GM12872 (cell line): Measurements from ENCODE around the gene ADK.

Experiments used
- CTCF ChIP-seq: IDR thresholded peaks from 3 replicates; pipeline ENCODE4 v1.5.1; 2011; ENCODE audit warnings: low read depth, mild to moderate bottlenecking, low read length, moderate library complexity; ENCODE audit not compliant: insufficient read depth

ADK gene

GRCh38 chr10:74490551-74490950 lies 339.5 kb downstream of the ADK start:
- TF ChIP-seq CTCF: no peak

- TF ChIP-seq CTCF: no peak
Observed at GRCh38 chr10:74491014-74491413, 340.0 kb downstream of the ADK start.

GRCh38 chr10:74500026-74500704 lies 349.1 kb downstream of the ADK start:
- no peak for TF ChIP-seq CTCF

- TF ChIP-seq CTCF: no peak
Observed at GRCh38 chr10:74500816-74501215, 349.8 kb downstream of the ADK start.

DNA sequence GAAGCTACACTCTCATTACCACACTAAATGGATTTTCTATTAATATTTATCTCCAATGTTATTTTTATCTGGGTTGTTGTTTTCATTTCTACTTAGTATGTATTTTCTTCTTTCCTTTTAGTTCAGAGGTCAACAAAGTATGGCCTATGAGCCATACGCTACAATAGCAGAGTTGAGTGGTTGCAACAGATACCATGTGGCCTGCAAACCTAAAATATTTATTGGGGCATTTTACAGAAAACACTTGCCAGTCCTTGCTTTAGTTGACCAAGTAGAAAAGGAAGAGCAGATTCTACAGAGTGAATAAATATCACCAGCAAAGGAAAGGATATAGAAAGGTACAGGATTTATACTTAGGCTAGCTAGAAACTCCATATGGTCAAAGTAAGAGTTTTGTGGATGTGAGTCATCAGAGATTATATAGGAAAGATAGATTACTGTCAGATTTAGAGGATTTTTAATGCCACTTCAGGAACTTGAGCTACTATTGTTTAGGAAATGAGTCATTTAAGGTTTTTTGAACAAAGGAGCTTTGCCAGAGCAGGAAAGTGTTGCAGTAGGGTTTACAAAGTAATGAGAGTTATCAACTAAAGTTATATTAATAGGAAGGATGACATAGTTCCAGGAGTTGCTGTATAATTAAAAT lies 352.1 kb downstream of the ADK start:
- no peak for TF ChIP-seq CTCF

DNA sequence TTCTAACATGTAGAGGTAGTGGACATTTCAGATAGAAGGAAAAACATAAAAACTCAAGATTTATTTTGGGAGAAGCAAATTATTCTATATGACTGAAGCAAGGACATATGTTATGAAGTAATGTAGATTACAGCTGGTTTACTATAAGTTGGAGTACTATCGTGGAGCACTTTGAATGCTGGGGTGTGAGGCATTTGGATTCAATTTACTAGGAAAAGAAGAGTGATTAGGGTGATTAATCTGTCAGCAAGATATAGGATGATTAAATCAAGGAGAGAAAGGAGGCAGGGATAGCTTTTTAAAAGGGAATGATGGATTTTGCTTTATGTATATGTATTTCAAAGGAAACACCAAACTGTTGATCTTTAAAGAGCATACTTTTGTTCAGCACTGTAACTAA lies 356.9 kb downstream of the ADK start:
- TF ChIP-seq CTCF: no peak

- TF ChIP-seq CTCF: no peak
Observed at GRCh38 chr10:74510594-74510993, 359.6 kb downstream of the ADK start.

GRCh38 chr10:74511051-74511450 lies 360.0 kb downstream of the ADK start:
- no peak for TF ChIP-seq CTCF
